HEK293 (cell line): ENCODE results near the gene PCDH9.

Experiments used
- CTCF ChIA-PET: fragments of 350-600 bp; formaldehyde crosslinking; extraction: SDS; loops from one replicate; lab custom pipeline; 2021; ENCODE audit warnings: antibody characterized with exemption; lab: Yijun Ruan, JAX
- POLR2A ChIA-PET: fragments of 300-600 bp; formaldehyde crosslinking; extraction: SDS; loops from one replicate; lab custom pipeline; 2020; ENCODE audit warnings: antibody characterized with exemption, inconsistent platforms; lab: Yijun Ruan, JAX
- H3K27ac ChIP-seq: fragments of 200-500 bp; sonication (Bioruptor generic); 2 replicates; pipeline ENCODE4 v1.5.1; 2014; ENCODE audit warnings: low read depth, low read length, control low read depth, inconsistent platforms; ENCODE audit errors: extremely low read depth
- H3K36me3 ChIP-seq, 2 experiments: fragments of 200-500 bp in 1 of 2; sonication (Bioruptor generic) in 1 of 2; 1 replicate in 1 of 2; 2 replicates in 1 of 2; pipeline ENCODE4 v1.5.1; 2014 to 2017; ENCODE audit warnings: inconsistent platforms in 2 of 2, low read length in 2 of 2; ENCODE audit not compliant: control insufficient read depth in 2 of 2, insufficient read depth in 1 of 2
- H3K4me1 ChIP-seq: fragments of 200-500 bp; sonication (Bioruptor generic); 2 replicates; pipeline ENCODE4 v1.5.1; 2014; ENCODE audit warnings: mild to moderate bottlenecking, low read length, inconsistent platforms; ENCODE audit not compliant: control insufficient read depth, insufficient read depth
- H3K4me3 ChIP-seq: 2 replicates; pipeline ENCODE4 v1.5.1; 2011; ENCODE audit warnings: low read depth, mild to moderate bottlenecking, control low read depth, low read length, moderate library complexity
- H3K9me3 ChIP-seq: fragments of 200-500 bp; sonication (Bioruptor generic); 2 replicates; pipeline ENCODE4 v1.5.1; 2014; ENCODE audit warnings: low read depth, low read length, inconsistent platforms; ENCODE audit not compliant: control insufficient read depth, insufficient read depth
- GLIS2 ChIP-seq: fragments of 450-650 bp; formaldehyde crosslinking; IDR thresholded peaks from 2 replicates; pipeline ENCODE4 v1.5.1; 2016; ENCODE audit warnings: missing biosample characterization, missing genetic modification characterization
- PRDM2 ChIP-seq: fragments of 450-650 bp; formaldehyde crosslinking; IDR thresholded peaks from 2 replicates; pipeline ENCODE4 v1.5.1; 2016; ENCODE audit warnings: missing biosample characterization, missing genetic modification characterization, borderline replicate concordance
- WT1 ChIP-seq: fragments of 450-650 bp; formaldehyde crosslinking; IDR thresholded peaks from 2 replicates; pipeline ENCODE4 v1.5.1; 2016; ENCODE audit warnings: missing biosample characterization, missing genetic modification characterization
- ZBTB49 ChIP-seq: fragments of 450-650 bp; formaldehyde crosslinking; IDR thresholded peaks from 2 replicates; pipeline ENCODE4 v1.5.1; 2016; ENCODE audit warnings: missing biosample characterization, missing genetic modification characterization, low read depth
- ZBTB8A ChIP-seq: fragments of 450-650 bp; formaldehyde crosslinking; IDR thresholded peaks from 2 replicates; pipeline ENCODE4 v1.5.1; 2016; ENCODE audit warnings: missing biosample characterization, missing genetic modification characterization
- ZEB2 ChIP-seq: fragments of 450-650 bp; formaldehyde crosslinking; IDR thresholded peaks from 2 replicates; pipeline ENCODE4 v1.5.1; 2016; ENCODE audit warnings: missing biosample characterization, missing genetic modification characterization
- ZIC2 ChIP-seq: fragments of 450-650 bp; formaldehyde crosslinking; IDR thresholded peaks from 2 replicates; pipeline ENCODE4 v1.5.1; 2016; ENCODE audit warnings: missing biosample characterization, missing genetic modification characterization
- ZNF169 ChIP-seq: fragments of 450-650 bp; formaldehyde crosslinking; IDR thresholded peaks from 2 replicates; pipeline ENCODE4 v1.5.1; 2016; ENCODE audit warnings: missing biosample characterization, missing genetic modification characterization
- ZNF239 ChIP-seq: fragments of 450-650 bp; formaldehyde crosslinking; IDR thresholded peaks from 2 replicates; pipeline ENCODE4 v1.5.1; 2016; ENCODE audit warnings: missing biosample characterization, missing genetic modification characterization
- ZNF280C ChIP-seq: fragments of 450-650 bp; formaldehyde crosslinking; IDR thresholded peaks from 2 replicates; pipeline ENCODE4 v1.5.1; 2016; ENCODE audit warnings: missing biosample characterization, missing genetic modification characterization
- ZNF404 ChIP-seq: fragments of 450-650 bp; formaldehyde crosslinking; IDR thresholded peaks from 2 replicates; pipeline ENCODE4 v1.5.1; 2017; ENCODE audit warnings: missing biosample characterization, missing genetic modification characterization
- ZNF747 ChIP-seq: fragments of 450-650 bp; formaldehyde crosslinking; IDR thresholded peaks from 2 replicates; pipeline ENCODE4 v1.5.1; 2016; ENCODE audit warnings: missing biosample characterization, missing genetic modification characterization
- ZNF768 ChIP-seq: fragments of 450-650 bp; formaldehyde crosslinking; IDR thresholded peaks from 2 replicates; pipeline ENCODE4 v1.5.1; 2018; ENCODE audit warnings: missing biosample characterization, mild to moderate bottlenecking, missing genetic modification characterization
- ZSCAN18 ChIP-seq: fragments of 450-650 bp; formaldehyde crosslinking; IDR thresholded peaks from 2 replicates; pipeline ENCODE4 v1.5.1; 2016; ENCODE audit warnings: missing biosample characterization, missing genetic modification characterization

Gene PCDH9

GRCh38 chr13:66532146-66532545 lies 698.0 kb downstream of the PCDH9 start (continued):
- TF ChIP-seq PRDM2 (tag by site-specific recombination) = no peak

GRCh38 chr13:66530686-66531085 lies 699.5 kb downstream of the PCDH9 start:
- Histone ChIP-seq H3K27ac (no peak overlapping the region), H3K36me3 (no peaks in the 10 kb centered on the region), H3K9me3 (no peaks in the 10 kb centered on the region), H3K4me3 (no peak overlapping the region), H3K4me1 (no peaks in the 10 kb centered on the region)
- CTCF ChIA-PET = no interaction called here
- no peak for TF ChIP-seq ZNF169 (tag by site-specific recombination)
- no peak for TF ChIP-seq ZBTB8A (tag by site-specific recombination)
- TF ChIP-seq ZEB2 (tag by site-specific recombination) = no peak
- no peak for TF ChIP-seq ZBTB49 (tag by site-specific recombination)
- TF ChIP-seq ZNF239 = no peak
- no peak for TF ChIP-seq WT1 (tag by site-specific recombination)
- POLR2A ChIA-PET = no interaction called here

GRCh38 chr13:66530158-66530557 lies 700.0 kb downstream of the PCDH9 start:
- CTCF ChIA-PET = no interaction called here
- TF ChIP-seq GLIS2 (no peak), ZIC2 (tag by site-specific recombination) (no peak), ZNF280C (tag by site-specific recombination) (no peak), ZNF747 (tag by site-specific recombination) (no peak), ZNF768 (tag by site-specific recombination) (no peak), ZSCAN18 (no peak), ZNF404 (tag by site-specific recombination) (no peak)
- Histone ChIP-seq H3K27ac (no peak overlapping the region), H3K4me3 (no peak overlapping the region), H3K4me1 (no peaks in the 10 kb centered on the region), H3K9me3 (no peaks in the 10 kb centered on the region), H3K36me3 (no peaks in the 10 kb centered on the region)
- POLR2A ChIA-PET = no interaction called here
